IMR-90 (cell line): ENCODE data around the gene GIMD1. TPM values are rescaled to one million over a fixed set of nuclear protein-coding genes. Genes with fewer than 3 reads are reported as not detected.

Experiments
- ATAC-seq: fragments of 200-7000 bp; cut with Tn5 transposase; 2 replicates; pipeline ENCODE4 v1.9.1; 2020; ENCODE audit warnings: low read depth, mild to moderate bottlenecking, moderate library complexity
- BruUV-seq: library from RNA; stranded (reverse); fragments of 400-500 nt; replicated peaks from 2 replicates; lab custom pipeline; 2021; lab: Mats Ljungman, UMichigan
- CTCF ChIA-PET: fragments of 300-600 bp; formaldehyde crosslinking; extraction: SDS; loops from one replicate; lab custom pipeline; 2021; ENCODE audit warnings: antibody characterized with exemption; lab: Yijun Ruan, JAX
- POLR2A ChIA-PET: fragments of 300-600 bp; sonication (Branson Sonifier 250); formaldehyde crosslinking; loops from one replicate; lab custom pipeline; 2022; ENCODE audit warnings: antibody characterized with exemption; ENCODE audit not compliant: unreplicated experiment; lab: Charles Lee
- DNase-seq: peaks from one replicate; pipeline ENCODE4 v3.0.0; 2013
- H2AFZ ChIP-seq: replicated peaks from 2 replicates; pipeline ENCODE3; 2013; ENCODE audit warnings: low read length, mild to moderate bottlenecking; ENCODE audit not compliant: poor library complexity
- H2AK5ac ChIP-seq: 2 replicates; pipeline ENCODE4 v1.6.1; 2013; ENCODE audit warnings: low read depth, low read length, inconsistent platforms
- H2AK9ac ChIP-seq: replicated peaks from 2 replicates; pipeline ENCODE3; 2013; ENCODE audit warnings: mild to moderate bottlenecking, low read depth, low read length, moderate library complexity; ENCODE audit not compliant: poor library complexity
- H2BK120ac ChIP-seq: 2 replicates; pipeline ENCODE4 v1.6.1; 2013; ENCODE audit warnings: low read depth, low read length, inconsistent platforms
- H2BK15ac ChIP-seq: 3 replicates; pipeline ENCODE4 v1.6.1; 2013; ENCODE audit warnings: low read depth, low read length, inconsistent platforms
- H2BK20ac ChIP-seq: 2 replicates; pipeline ENCODE4 v1.6.1; 2013; ENCODE audit warnings: low read depth, mild to moderate bottlenecking, inconsistent platforms, low read length, moderate library complexity
- H2BK5ac ChIP-seq: 2 replicates; pipeline ENCODE4 v1.6.1; 2013; ENCODE audit warnings: mild to moderate bottlenecking, low read depth, low read length, inconsistent platforms; ENCODE audit not compliant: poor library complexity, severe bottlenecking
- H3K14ac ChIP-seq: replicated peaks from 2 replicates; pipeline ENCODE4 v1.6.1; 2013; ENCODE audit warnings: low read depth, low read length, inconsistent platforms
- H3K18ac ChIP-seq: 2 replicates; pipeline ENCODE4 v1.6.1; 2013; ENCODE audit warnings: low read depth, low read length, control low read depth
- H3K23ac ChIP-seq: 2 replicates; pipeline ENCODE4 v1.6.1; 2013; ENCODE audit warnings: low read depth, low read length, inconsistent platforms
- H3K27ac ChIP-seq: 2 replicates; pipeline ENCODE4 v1.5.1; 2013; ENCODE audit warnings: mild to moderate bottlenecking, control low read depth, low read length; ENCODE audit not compliant: insufficient read depth
- H3K27me3 ChIP-seq: 2 replicates; pipeline ENCODE4 v1.6.1; 2013; ENCODE audit warnings: low read length; ENCODE audit not compliant: control insufficient read depth, insufficient read depth
- H3K36me3 ChIP-seq: 2 replicates; pipeline ENCODE4 v1.6.1; 2013; ENCODE audit warnings: low read length, mixed read lengths; ENCODE audit not compliant: control insufficient read depth, insufficient read depth
- H3K4ac ChIP-seq: 2 replicates; pipeline ENCODE4 v1.6.1; 2013; ENCODE audit warnings: low read depth, low read length, inconsistent platforms
- H3K4me1 ChIP-seq: 2 replicates; pipeline ENCODE4 v1.6.1; 2013; ENCODE audit warnings: low read length, mixed read lengths; ENCODE audit not compliant: control insufficient read depth, insufficient read depth
- H3K4me2 ChIP-seq: 2 replicates; pipeline ENCODE4 v1.6.1; 2013; ENCODE audit warnings: low read depth, mild to moderate bottlenecking, control low read depth, low read length, moderate library complexity
- H3K4me3 ChIP-seq: 2 replicates; pipeline ENCODE4 v1.5.1; 2013; ENCODE audit warnings: low read depth, mild to moderate bottlenecking, control low read depth, low read length, moderate library complexity; ENCODE audit not compliant: insufficient read depth
- H3K56ac ChIP-seq: 2 replicates; pipeline ENCODE4 v1.6.1; 2013; ENCODE audit warnings: low read length, inconsistent platforms; ENCODE audit not compliant: insufficient read depth; ENCODE audit errors: extremely low read depth
- H3K79me1 ChIP-seq, 2 experiments: 2 replicates each; pipeline ENCODE4 v1.6.1; 2013; ENCODE audit warnings: low read length in 2 of 2, inconsistent platforms in 1 of 2, low read depth in 1 of 2
- H3K9ac ChIP-seq: 2 replicates; pipeline ENCODE4 v1.6.1; 2013; ENCODE audit warnings: low read depth, low read length, control low read depth
- H3K9me1 ChIP-seq: 2 replicates; pipeline ENCODE4 v1.6.1; 2013; ENCODE audit warnings: low read length, inconsistent platforms; ENCODE audit not compliant: insufficient read depth
- H3K9me3 ChIP-seq: 2 replicates; pipeline ENCODE4 v1.6.1; 2013; ENCODE audit warnings: low read length; ENCODE audit not compliant: control insufficient read depth, insufficient read depth
- H4K20me1 ChIP-seq: 2 replicates; pipeline ENCODE4 v1.6.1; 2013; ENCODE audit warnings: low read length, inconsistent platforms; ENCODE audit not compliant: insufficient read depth
- H4K5ac ChIP-seq: 2 replicates; pipeline ENCODE4 v1.6.1; 2013; ENCODE audit warnings: mild to moderate bottlenecking, low read depth, low read length, control low read depth
- H4K8ac ChIP-seq, 2 experiments: 2 replicates each; pipeline ENCODE4 v1.6.1; 2013; ENCODE audit warnings: low read depth in 2 of 2, low read length in 2 of 2, control low read depth in 1 of 2, inconsistent platforms in 1 of 2
- H4K91ac ChIP-seq: 2 replicates; pipeline ENCODE4 v1.6.1; 2013; ENCODE audit warnings: low read depth, low read length, inconsistent platforms; ENCODE audit not compliant: insufficient read depth
- BHLHE40 ChIP-seq: fragments of 150-350 bp; IDR thresholded peaks from 2 replicates; pipeline ENCODE4 v1.6.1; 2016; ENCODE audit warnings: mild to moderate bottlenecking, low read depth, low read length
- CEBPB ChIP-seq: IDR thresholded peaks from 2 replicates; pipeline ENCODE4 v1.6.1; 2012; ENCODE audit warnings: low read depth, low read length, improper control_type of control experiment
- CHD1 ChIP-seq: IDR thresholded peaks from 2 replicates; pipeline ENCODE4 v1.6.1; 2012; ENCODE audit warnings: low read depth, low read length, improper control_type of control experiment
- ELK1 ChIP-seq: fragments of 150-350 bp; IDR thresholded peaks from 2 replicates; pipeline ENCODE4 v1.6.1; 2016; ENCODE audit warnings: low read depth, mild to moderate bottlenecking, low read length, moderate library complexity, borderline replicate concordance
- FOS ChIP-seq: fragments of 150-350 bp; IDR thresholded peaks from 2 replicates; pipeline ENCODE4 v1.6.1; 2016; ENCODE audit warnings: low read depth, low read length
- MAFK ChIP-seq: IDR thresholded peaks from 2 replicates; pipeline ENCODE4 v1.6.1; 2012; ENCODE audit warnings: low read depth, low read length, improper control_type of control experiment
- MAZ ChIP-seq: IDR thresholded peaks from 2 replicates; pipeline ENCODE4 v1.6.1; 2012; ENCODE audit warnings: low read depth, mild to moderate bottlenecking, low read length, improper control_type of control experiment, moderate library complexity, borderline replicate concordance
- MXI1 ChIP-seq: IDR thresholded peaks from 2 replicates; pipeline ENCODE4 v1.6.1; 2012; ENCODE audit warnings: low read depth, mild to moderate bottlenecking, low read length, moderate library complexity, borderline replicate concordance
- NFE2L2 ChIP-seq: fragments of 150-350 bp; IDR thresholded peaks from 2 replicates; pipeline ENCODE4 v1.6.1; 2016; ENCODE audit warnings: low read depth, mild to moderate bottlenecking, low read length
- POLR2A ChIP-seq: IDR thresholded peaks from 2 replicates; pipeline ENCODE4 v1.6.1; 2012; ENCODE audit warnings: mild to moderate bottlenecking, low read depth, low read length
- RAD21 ChIP-seq: IDR thresholded peaks from 2 replicates; pipeline ENCODE4 v1.6.1; 2012; ENCODE audit warnings: low read length, improper control_type of control experiment
- RCOR1 ChIP-seq: IDR thresholded peaks from 2 replicates; pipeline ENCODE4 v1.6.1; 2012; ENCODE audit warnings: mild to moderate bottlenecking, low read length, improper control_type of control experiment; ENCODE audit not compliant: insufficient replicate concordance
- RFX5 ChIP-seq: IDR thresholded peaks from 2 replicates; pipeline ENCODE4 v1.8.0; 2012; ENCODE audit warnings: low read depth, mild to moderate bottlenecking, low read length, moderate library complexity
- SMC3 ChIP-seq: fragments of 150-350 bp; IDR thresholded peaks from 2 replicates; pipeline ENCODE4 v1.6.1; 2016; ENCODE audit warnings: low read depth, mild to moderate bottlenecking, antibody characterized with exemption, low read length, moderate library complexity
- WGBS, 2 experiments: methylation state at CpG; one replicate each; pipeline versions ENCODE4 v1.1.5 to v1.1.7; 2013; ENCODE audit warnings: missing lambda C conversion rate in 2 of 2; ENCODE audit not compliant: insufficient read length in 1 of 2; ENCODE audit errors: extremely low coverage in 2 of 2; 5-methylcytosine and 5-hydroxymethylcytosine counted together
- dilution Hi-C: fragments of 300-500 bp; cut with HindIII; formaldehyde crosslinking; loops from one replicate; pipeline ENCODE4 v1.14.3; 2018; ENCODE audit warnings: low sequenced_read_pairs; ENCODE audit not compliant: unreplicated experiment
- in situ Hi-C: fragments of 300-500 bp; cut with MboI; formaldehyde crosslinking; loops from 3 replicates; pipeline ENCODE4 v1.14.3; 2019; ENCODE audit warnings: low sequenced_read_pairs, inconsistent platforms, mixed read lengths
- intact Hi-C: fragments of 100-400 bp; cut with micrococcal nuclease; formaldehyde crosslinking; loops from 2 replicates; pipeline ENCODE4 v1.10.0; 2022
- polyA plus RNA-seq, 3 experiments: library from polyadenylated mRNA; depleted of rRNA; stranded (reverse); fragments of >200 nt; gene quantifications; 2 replicates each; pipeline ENCODE4 v1.2.3, GENCODE V29; 2012; ENCODE audit warnings: low replicate concordance in 1 of 3
- total RNA-seq: library from RNA; depleted of rRNA; stranded (reverse); fragments of >200 nt; gene quantifications from 2 replicates; pipeline ENCODE4 v1.2.3, GENCODE V29; 2012

GIMD1 gene
- total and polyA plus RNA-seq, 2 of the 4 experiments (the other 2 are of a cell fraction), result 0.07 TPM; not detected in 1

- no peak overlapping the region for H3K27ac ChIP-seq
- no peak overlapping the region for H2BK120ac ChIP-seq
- H3K14ac ChIP-seq, result no peak overlapping the region
- no peak overlapping the region for H2BK20ac ChIP-seq
- H3K18ac ChIP-seq, result no peak overlapping the region
- H3K4me1 ChIP-seq, result no peaks in the 10 kb centered on the region
- H3K9ac ChIP-seq, result no peak overlapping the region
- TF ChIP-seq MAFK (no peak), MXI1 (no peak), RCOR1 (no peak), SMC3 (no peak), MAZ (no peak), POLR2A (no peak), CHD1 (no peak), RAD21 (no peak), NFE2L2 (no peak), CEBPB (no peak), BHLHE40 (no peak), FOS (no peak), ELK1 (no peak), RFX5 (no peak)
- peaks cover 16% of the 10 kb centered on the region in 2 experiments; a peak in 3 of 4 replicates for H3K79me1 ChIP-seq
- intact Hi-C loops, result no loop called here
- H3K9me1 ChIP-seq, result no peaks in the 10 kb centered on the region
- dilution Hi-C loops, result no loop called here
- no peak overlapping the region for H2AK9ac ChIP-seq
- no peak for DNase-seq
- H4K8ac ChIP-seq, result no peak overlapping the region
- WGBS, 2 experiments, result 86% methylated on average over 1 of the region's 2 CpGs; no CpG with 5 or more reads in 1 of the 2 experiments
- H3K56ac ChIP-seq, result no peak overlapping the region
- ATAC-seq, result no peak
- H2AFZ ChIP-seq, result no peak overlapping the region
- H4K5ac ChIP-seq, result no peak overlapping the region
- no peak overlapping the region for H2AK5ac ChIP-seq
- no peak overlapping the region for H3K4me3 ChIP-seq
- H3K9me3 ChIP-seq, result no peaks in the 10 kb centered on the region
- no peak overlapping the region for H3K23ac ChIP-seq
- H4K91ac ChIP-seq, result no peak overlapping the region
- no peak overlapping the region for H3K4ac ChIP-seq
- no peaks in the 10 kb centered on the region for H3K27me3 ChIP-seq
- no peak overlapping the region for H2BK5ac ChIP-seq
- H2BK15ac ChIP-seq, result no peak overlapping the region
- BruUV-seq, result no TSS peak
- ChIA-PET CTCF (interaction anchor here (0.9 to 1.1 kb wide), 2 partner anchors 13 to 40 kb away, joined by 3 to 4 read pairs; no protein-coding TSS in a partner anchor), POLR2A (no interaction called here)
- in situ Hi-C loops, result no loop called here
- peaks cover 3% of the 10 kb centered on the region; the same call in 1 of the 2 replicates for H4K20me1 ChIP-seq
- H3K36me3 ChIP-seq, result peaks cover 5% of the 10 kb centered on the region; the same call in 1 of the 2 replicates
- no peak overlapping the region for H3K4me2 ChIP-seq
These were observed 24.5 kb downstream of the GIMD1 start for GRCh38 chr4:106343865-106344646.
